GM18499 (cell line): ENCODE measurements around the gene OR56A1.

Experiments used
- ATAC-seq: cut with Tn5 transposase; IDR thresholded peaks from one replicate; pipeline ENCODE4 v1.9.1; 2021; ENCODE audit warnings: moderate number of reproducible peaks; ENCODE audit not compliant: insufficient read depth, unreplicated experiment

Gene OR56A1

DNA sequence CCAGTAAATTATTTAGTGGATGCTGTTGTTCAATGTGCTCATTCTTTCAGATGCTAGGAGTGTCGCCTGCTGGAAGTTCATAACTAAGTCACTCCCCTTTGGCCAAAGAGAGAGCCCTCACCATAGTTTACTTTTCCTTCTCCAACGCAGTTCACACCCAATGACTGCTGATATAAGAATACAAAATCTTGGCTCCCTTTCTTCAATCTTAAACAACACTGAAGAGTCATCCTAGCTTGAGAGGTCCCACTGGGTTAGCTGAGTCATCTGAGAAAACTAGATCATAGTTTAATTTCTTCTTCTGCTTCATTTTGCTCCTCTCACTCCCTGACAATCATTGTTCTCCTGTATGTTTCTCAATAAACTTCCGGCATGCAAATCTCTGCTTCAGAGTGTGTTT lies 38.4 kb downstream of the OR56A1 start:
- no peak for ATAC-seq

- ATAC-seq, result no peak
Observed at GRCh38 chr11:5989203-5989602, 41.4 kb downstream of the OR56A1 start.

DNA sequence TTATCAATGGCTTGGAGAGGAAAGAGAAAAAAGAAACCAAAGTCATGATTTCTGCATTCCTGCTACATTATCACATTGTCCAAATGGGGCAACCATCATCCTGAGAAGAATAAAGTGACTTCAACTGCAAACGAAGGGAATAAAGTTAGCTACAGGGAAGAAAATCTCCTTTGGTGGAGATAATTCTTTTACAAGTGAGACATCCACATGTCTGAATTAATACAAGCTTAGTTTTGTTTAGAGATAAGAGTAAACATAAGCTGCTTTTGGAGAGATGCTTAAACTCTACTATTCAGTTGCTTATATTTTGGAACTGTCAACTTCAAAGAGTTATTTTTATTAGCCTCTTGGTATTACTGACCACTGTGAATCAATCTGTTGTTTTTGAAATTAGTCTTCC lies 43.7 kb downstream of the OR56A1 start, which contains the start of gene OR52L1:
OR52L1 (minus strand) TSS at position 101 of the 400 bp plus-strand sequence; CDS start at position 46, 55 bp downstream.
- ATAC-seq, result no peak

DNA sequence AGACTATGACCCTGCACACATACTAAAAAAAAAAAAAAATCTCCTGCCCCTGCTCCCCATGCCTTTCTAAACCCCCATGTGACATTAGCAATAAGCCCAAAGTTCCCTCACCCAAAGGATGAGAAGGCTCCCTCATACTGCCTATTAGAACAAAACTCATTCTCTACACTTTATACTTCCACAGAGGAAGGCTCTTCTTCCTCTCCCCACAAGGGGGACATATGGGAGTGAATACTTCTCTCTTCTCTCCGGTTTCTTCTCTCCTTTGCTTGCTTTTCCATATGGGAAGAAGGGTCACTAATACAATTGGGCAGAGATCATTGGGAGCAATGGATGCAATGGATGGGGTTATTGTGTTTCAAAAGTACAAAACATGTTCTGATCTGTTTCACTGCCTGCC lies 47.1 kb downstream of the OR56A1 start:
- no peak for ATAC-seq

DNA sequence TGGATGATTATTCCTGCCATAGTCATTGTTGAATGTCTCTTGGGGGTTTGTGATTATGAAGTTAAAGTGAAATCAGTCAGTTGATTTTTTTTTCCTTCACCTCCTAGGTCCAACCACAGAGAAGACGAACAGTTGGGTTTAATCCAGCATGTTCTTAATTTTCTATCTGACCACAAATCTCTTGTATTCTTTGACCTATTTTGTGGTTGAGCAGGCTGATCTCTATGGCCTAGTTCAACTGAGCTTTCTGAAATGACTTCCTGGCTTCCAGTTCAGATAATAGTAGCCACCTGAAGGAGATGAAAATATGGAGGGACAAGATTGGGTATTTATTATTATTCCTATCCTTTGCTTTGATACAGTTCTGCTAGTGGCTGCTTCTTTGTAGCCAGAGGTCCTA lies 57.0 kb downstream of the OR56A1 start:
- no peak for ATAC-seq
